BJ (cell line): ENCODE results near the gene PACS1. TPM values are rescaled to one million over a fixed set of nuclear protein-coding genes. Genes with fewer than 3 reads are reported as not detected.
A peak's percentile ranks its signal among the peaks of the same experiment; 100 is the strongest.

Experiments used
- CTCF ChIA-PET: fragments of 350-600 bp; formaldehyde crosslinking; extraction: SDS; loops from one replicate; lab custom pipeline; 2021; ENCODE audit warnings: antibody characterized with exemption, inconsistent platforms; lab: Yijun Ruan, JAX
- POLR2A ChIA-PET: fragments of 300-600 bp; sonication (Branson Sonifier 250); formaldehyde crosslinking; extraction: SDS; loops from one replicate; lab custom pipeline; 2021; ENCODE audit warnings: antibody characterized with exemption; lab: Charles Lee
- DNase-seq: peaks from one replicate; pipeline ENCODE4 v3.0.0-alpha.2; 2011; ENCODE audit warnings: low read depth
- H3K27me3 ChIP-seq: 2 replicates; pipeline ENCODE4 v1.6.0; 2011; ENCODE audit warnings: low read length; ENCODE audit not compliant: control insufficient read depth, insufficient read depth
- H3K36me3 ChIP-seq: 2 replicates; pipeline ENCODE4 v1.5.1; 2011; ENCODE audit warnings: low read length; ENCODE audit not compliant: control insufficient read depth, insufficient read depth
- H3K4me3 ChIP-seq: 2 replicates; pipeline ENCODE4 v1.5.1; 2011; ENCODE audit warnings: low read depth, mild to moderate bottlenecking, control low read depth, low read length
- CTCF ChIP-seq: IDR thresholded peaks from 2 replicates; pipeline ENCODE4 v1.5.1; 2011; ENCODE audit warnings: low read depth, mild to moderate bottlenecking, control low read depth, inconsistent platforms, low read length, moderate library complexity; ENCODE audit not compliant: insufficient read depth
- polyA plus RNA-seq: library from polyadenylated mRNA; depleted of rRNA; stranded (reverse); fragments of >200 nt; gene quantifications from 2 replicates; pipeline ENCODE4 v1.2.3, GENCODE V29; 2011

PACS1 gene
- polyA plus RNA-seq, 1 experiment, result 34.3 TPM

GRCh38 chr11:66046901-66047300, 23.2 kb upstream of the PACS1 start:
- POLR2A ChIA-PET, result interaction anchor here (0.5 kb wide), 1 partner anchor 96 kb away, joined by 7 read pairs; no protein-coding TSS in a partner anchor
- TF ChIP-seq CTCF, result no peak
- no peak for DNase-seq
- CTCF ChIA-PET, result interaction anchor here (0.8 to 3.6 kb wide), 5 partner anchors 12 to 163 kb away, joined by 3 to 31 read pairs (median 6); no protein-coding TSS in a partner anchor
- Histone ChIP-seq H3K4me3 (no peak overlapping the region), H3K36me3 (no peaks in the 10 kb centered on the region), H3K27me3 (no peaks in the 10 kb centered on the region; the same call in 1 of the 2 replicates)

GRCh38 chr11:66047541-66048365, 22.3 kb upstream of the PACS1 start:
- Histone ChIP-seq H3K4me3 (no peak overlapping the region), H3K36me3 (no peaks in the 10 kb centered on the region), H3K27me3 (no peaks in the 10 kb centered on the region)
- ChIA-PET POLR2A (interaction anchor here (0.5 kb wide), 1 partner anchor 95 kb away, joined by 7 read pairs; no protein-coding TSS in a partner anchor), CTCF (interaction anchor here (0.7 to 1.9 kb wide), 4 partner anchors 20 to 291 kb away, joined by 3 to 6 read pairs (median 4); no protein-coding TSS in a partner anchor)
- no peak for TF ChIP-seq CTCF
- DNase-seq, result no peak

GRCh38 chr11:66048547-66049323, 21.3 kb upstream of the PACS1 start, which contains the start of gene GAL3ST3:
Gene GAL3ST3 (minus strand): TSS chr11:66049161. CDS start chr11:66045415, 3,746 bp downstream.
- CTCF ChIA-PET, result interaction anchor here (0.7 kb wide), 1 partner anchor 292 kb away, joined by 3 read pairs; no protein-coding TSS in a partner anchor

GRCh38 chr11:66050581-66051231, 19.4 kb upstream of the PACS1 start:
- DNase-seq, result no peak
- H3K4me3 ChIP-seq, result no peak overlapping the region
- H3K36me3 ChIP-seq, result peaks cover 6% of the 10 kb centered on the region
- ChIA-PET POLR2A (no interaction called here), CTCF (interaction anchor here (1.1 to 10.8 kb wide), 7 partner anchors 10 to 339 kb away, joined by 3 to 125 read pairs (median 5); partner anchors contain the start of genes KAT5 and PACS1)
- 0 out of 2 replicates have a peak, but pooled peaks have one; percentile 6 for TF ChIP-seq CTCF
- no peaks in the 10 kb centered on the region for H3K27me3 ChIP-seq

More at GRCh38 chr11:66048547-66049323, 21.3 kb upstream of the PACS1 start, which contains the start of gene GAL3ST3:
- DNase-seq, result no peak
- no peaks in the 10 kb centered on the region for H3K27me3 ChIP-seq
- no peaks in the 10 kb centered on the region for H3K36me3 ChIP-seq
- no peak for TF ChIP-seq CTCF
- no peak within 1 kb of the TSS for H3K4me3 ChIP-seq
- POLR2A ChIA-PET, result no interaction called here
